Measurements from ENCODE around the gene TLCD4. TPM values are rescaled to one million over a fixed set of nuclear protein-coding genes. Genes with fewer than 3 reads are reported as not detected.
"Not testable (repeated sequence)": the region's sequence is repeated elsewhere in the genome, so short reads cannot be mapped to it uniquely, and the experiment has no call there.

TLCD4 gene
- polyA plus RNA-seq, 10 donors = 5.8 to 18.0 (median 9.8) TPM

GRCh38 chr1:95140791-95141190 lies 23.6 kb downstream of the TLCD4 start:
- no peak for DNase-seq

DNA sequence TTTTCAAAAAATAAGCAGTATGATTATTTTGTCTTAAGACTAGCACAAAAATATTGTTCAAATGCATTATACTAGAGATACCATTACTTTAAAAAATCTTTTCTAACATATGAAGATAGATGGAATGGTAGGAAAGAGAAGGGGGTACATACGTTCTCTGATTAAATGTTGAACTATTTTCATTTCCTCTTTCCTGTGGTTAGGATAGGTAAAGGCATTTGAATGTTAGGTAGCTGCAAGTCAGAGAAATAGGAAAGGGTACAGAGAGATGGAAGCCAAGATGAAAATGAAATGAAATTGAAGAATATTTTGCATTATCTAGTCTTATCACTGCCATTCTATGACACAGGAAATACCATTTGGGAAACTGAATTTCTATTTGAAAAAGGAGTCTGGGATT lies 28.3 kb downstream of the TLCD4 start:
- DNase-seq = no peak

GRCh38 chr1:95146637-95147036 lies 29.5 kb downstream of the TLCD4 start:
- DNase-seq = no peak

DNA sequence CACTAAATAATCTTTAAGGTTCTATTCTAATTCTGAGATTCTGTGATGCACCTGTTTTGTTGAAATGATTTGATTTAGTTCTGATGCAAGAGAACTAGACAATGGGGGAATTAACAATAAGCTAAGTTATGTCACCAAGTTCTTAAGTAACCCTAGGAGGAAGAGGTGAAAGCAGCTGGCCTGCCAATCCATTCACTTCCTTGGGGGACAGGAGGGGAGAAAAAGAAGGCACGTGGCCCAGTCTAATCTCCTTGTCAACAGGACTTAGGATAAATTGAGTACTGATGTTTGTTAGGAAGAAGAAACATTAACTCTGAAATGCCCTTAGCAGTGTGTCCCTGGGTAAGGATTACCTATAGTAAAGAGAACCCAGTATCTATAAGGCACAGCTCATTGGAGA lies 36.9 kb downstream of the TLCD4 start:
- DNase-seq = no peak

- DNase-seq = not testable (repeated sequence)
Observed at GRCh38 chr1:95165569-95165968, 48.4 kb downstream of the TLCD4 start.

Other genes with a start within 250 kb of the TLCD4 start
- 100 to 1,000 TPM; 297 to 463 (median 403) TPM for gene CNN3, start 190.2 kb upstream of the TLCD4 start, polyA plus RNA-seq (ENCODE audit: insufficient read length in 10 of 10)
- gene ALG14, start 44.4 kb upstream of the TLCD4 start, polyA plus RNA-seq (ENCODE audit: insufficient read length in 10 of 10) = 10 to 100 TPM in 1 of 10 donors, 1 to 10 TPM in 9; 3.8 to 11.3 (median 6.1) TPM
- 10 to 100 TPM; 28.4 to 40.9 (median 31.9) TPM for gene RWDD3, start 116.9 kb downstream of the TLCD4 start, polyA plus RNA-seq (ENCODE audit: insufficient read length in 10 of 10)